ENCODE results near the gene TMEM119. TPM values are rescaled to one million over a fixed set of nuclear protein-coding genes. Genes with fewer than 3 reads are reported as not detected.
"Not testable (repeated sequence)": the region's sequence is repeated elsewhere in the genome, so short reads cannot be mapped to it uniquely, and the experiment has no call there.

Gene TMEM119
- polyA plus RNA-seq, 4 donors: 23.9 to 25.7 (median 25.5) TPM

- DNase-seq (ENCODE audit: low read depth in 4 of 4, low spot score in 3 of 4): no peak
These were observed 6.5 kb upstream of the TMEM119 start for GRCh38 chr12:108604208-108604941.

- DNase-seq (ENCODE audit: low read depth in 4 of 4, low spot score in 3 of 4): no peak
These were observed 5.9 kb upstream of the TMEM119 start for GRCh38 chr12:108603743-108604142.

GRCh38 chr12:108602976-108603704 lies 5.3 kb upstream of the TMEM119 start:
- DNase-seq (ENCODE audit: low read depth in 4 of 4, low spot score in 3 of 4): no peak

GRCh38 chr12:108602209-108602705 lies 4.4 kb upstream of the TMEM119 start:
- no peak for DNase-seq (ENCODE audit: low read depth in 4 of 4, low spot score in 3 of 4)

GRCh38 chr12:108600702-108601007 lies 2.8 kb upstream of the TMEM119 start:
- DNase-seq (ENCODE audit: low read depth in 4 of 4, low spot score in 3 of 4): no peak

GRCh38 chr12:108599948-108600701 lies 2.2 kb upstream of the TMEM119 start:
- no peak for DNase-seq (ENCODE audit: low read depth in 4 of 4, low spot score in 3 of 4)

GRCh38 chr12:108599541-108599940 lies 1.7 kb upstream of the TMEM119 start:
- no peak for DNase-seq (ENCODE audit: low read depth in 4 of 4, low spot score in 3 of 4)

- DNase-seq (ENCODE audit: low read depth in 4 of 4, low spot score in 3 of 4): no peak
These were observed 818 bp upstream of the TMEM119 start for GRCh38 chr12:108598553-108599250.

GRCh38 chr12:108596854-108597558 lies 878 bp downstream of the TMEM119 start:
- no peak for DNase-seq (ENCODE audit: low read depth in 4 of 4, low spot score in 3 of 4)

- DNase-seq (ENCODE audit: low read depth in 4 of 4, low spot score in 3 of 4): no peak
These were observed 1.9 kb downstream of the TMEM119 start for GRCh38 chr12:108595711-108596647.

GRCh38 chr12:108594960-108595710 lies 2.7 kb downstream of the TMEM119 start:
- no peak for DNase-seq (ENCODE audit: low read depth in 4 of 4, low spot score in 3 of 4)

GRCh38 chr12:108594323-108594903 lies 3.5 kb downstream of the TMEM119 start:
- no peak for DNase-seq (ENCODE audit: low read depth in 4 of 4, low spot score in 3 of 4)

- no peak for DNase-seq (ENCODE audit: low read depth in 4 of 4, low spot score in 3 of 4)
These were observed 5.6 kb downstream of the TMEM119 start for GRCh38 chr12:108592033-108592909.

- DNase-seq (ENCODE audit: low read depth in 4 of 4, low spot score in 3 of 4): no peak
These were observed 6.5 kb downstream of the TMEM119 start for GRCh38 chr12:108591267-108591980.

GRCh38 chr12:108590463-108590862 lies 7.4 kb downstream of the TMEM119 start:
- DNase-seq (ENCODE audit: low read depth in 4 of 4, low spot score in 3 of 4): not testable (repeated sequence)

- no peak for DNase-seq (ENCODE audit: low read depth in 4 of 4, low spot score in 3 of 4)
These were observed 8.0 kb downstream of the TMEM119 start for GRCh38 chr12:108589840-108590229.
